ENCODE results near the gene ZNF148.

The ZNF148 gene

GRCh38 chr3:125186261-125186787, 188.8 kb downstream of the ZNF148 start:
- no peak for DNase-seq

- no peak for DNase-seq
These were observed 189.3 kb downstream of the ZNF148 start for GRCh38 chr3:125185805-125186204.

- no peak for DNase-seq
These were observed 195.3 kb downstream of the ZNF148 start for GRCh38 chr3:125179884-125180240.

GRCh38 chr3:125179143-125179883, 195.8 kb downstream of the ZNF148 start:
- no peak for DNase-seq

GRCh38 chr3:125177746-125178145, 197.4 kb downstream of the ZNF148 start:
- no peak for DNase-seq

Data from activated effector memory CD4-positive, alpha-beta T cell treated with Interleukin-2 at 50 U/mL for 16 hours (primary cell).